Left renal pelvis (tissue), 4 donors: ENCODE results near the gene RXRB. TPM values are rescaled to one million over a fixed set of nuclear protein-coding genes. Genes with fewer than 3 reads are reported as not detected.
A peak's percentile ranks its signal among the peaks of the same experiment; 100 is the strongest.

Experiments used
- DNase-seq, 4 donors: peaks; one replicate each; pipeline ENCODE4 v3.0.0-alpha.2; 2013; ENCODE audit warnings: low read depth in 4 of 4, low spot score in 3 of 4
- polyA plus RNA-seq, 4 donors: library from polyadenylated mRNA; unstranded; fragments of 120-200 nt; gene quantifications; one replicate each; pipeline ENCODE4 v1.2.1, GENCODE V29; 2013; ENCODE audit not compliant: insufficient read length in 4 of 4

Gene RXRB
- polyA plus RNA-seq, 4 donors: 47.0 to 66.5 (median 55.5) TPM

DNA sequence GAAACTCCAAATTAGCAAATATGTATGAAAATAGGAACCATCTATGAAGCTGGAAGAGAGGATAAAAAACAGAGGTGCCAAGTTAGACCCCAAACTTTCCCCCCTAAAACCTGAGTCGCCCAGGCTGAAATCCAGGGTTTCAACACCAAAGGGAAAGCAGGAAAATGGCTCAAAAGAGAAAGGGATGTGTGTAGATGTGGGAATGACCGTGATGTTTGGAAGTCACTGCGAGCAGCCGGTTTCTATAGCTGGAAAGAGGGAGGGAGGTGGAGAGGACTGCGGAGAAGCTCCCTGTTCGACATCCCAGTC is 12.3 kb upstream of the RXRB start:
- no peak for DNase-seq

DNA sequence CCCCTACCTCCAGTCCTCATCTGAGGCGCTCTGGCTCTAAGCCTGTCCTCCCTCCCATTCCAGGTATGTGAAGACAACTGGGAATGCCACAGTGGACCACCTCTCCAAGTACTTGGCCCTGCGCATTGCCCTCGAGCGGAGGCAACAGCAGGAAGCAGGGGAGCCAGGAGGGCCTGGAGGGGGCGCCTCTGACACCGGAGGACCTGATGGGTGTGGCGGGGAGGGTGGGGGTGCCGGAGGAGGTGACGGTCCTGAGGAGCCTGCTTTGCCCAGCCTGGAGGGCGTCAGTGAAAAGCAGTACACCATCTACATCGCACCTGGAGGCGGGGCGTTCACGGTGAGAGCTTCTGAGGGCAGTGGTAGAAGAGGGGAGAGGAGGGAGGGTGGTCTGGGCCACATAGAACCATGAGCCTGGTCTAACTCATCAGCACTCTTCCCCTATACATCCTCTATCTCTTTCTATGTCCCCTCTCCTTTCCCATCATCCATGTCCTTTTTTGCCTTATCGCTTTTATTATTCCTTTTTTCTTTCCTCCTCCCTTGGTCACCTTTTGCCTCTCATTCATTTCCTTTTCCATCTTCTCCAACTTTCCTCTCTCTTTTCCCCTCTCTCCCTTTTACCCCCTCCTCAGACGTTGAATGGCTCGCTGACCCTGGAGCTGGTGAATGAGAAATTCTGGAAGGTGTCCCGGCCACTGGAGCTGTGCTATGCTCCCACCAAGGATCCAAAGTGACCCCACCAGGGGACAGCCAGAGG is 11.4 kb upstream of the RXRB start:
- DNase-seq: no peak

DNA sequence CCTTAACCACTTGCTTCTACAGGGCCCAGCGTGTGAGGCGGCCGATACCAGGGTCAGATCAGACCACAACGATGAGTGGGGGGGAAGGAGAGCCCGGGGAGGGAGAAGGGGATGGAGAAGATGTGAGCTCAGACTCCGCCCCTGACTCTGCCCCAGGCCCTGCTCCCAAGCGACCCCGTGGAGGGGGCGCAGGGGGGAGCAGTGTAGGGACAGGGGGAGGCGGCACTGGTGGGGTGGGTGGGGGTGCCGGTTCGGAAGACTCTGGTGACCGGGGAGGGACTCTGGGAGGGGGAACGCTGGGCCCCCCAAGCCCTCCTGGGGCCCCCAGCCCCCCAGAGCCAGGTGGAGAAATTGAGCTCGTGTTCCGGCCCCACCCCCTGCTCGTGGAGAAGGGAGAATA is 10.7 kb upstream of the RXRB start:
- no peak for DNase-seq

DNA sequence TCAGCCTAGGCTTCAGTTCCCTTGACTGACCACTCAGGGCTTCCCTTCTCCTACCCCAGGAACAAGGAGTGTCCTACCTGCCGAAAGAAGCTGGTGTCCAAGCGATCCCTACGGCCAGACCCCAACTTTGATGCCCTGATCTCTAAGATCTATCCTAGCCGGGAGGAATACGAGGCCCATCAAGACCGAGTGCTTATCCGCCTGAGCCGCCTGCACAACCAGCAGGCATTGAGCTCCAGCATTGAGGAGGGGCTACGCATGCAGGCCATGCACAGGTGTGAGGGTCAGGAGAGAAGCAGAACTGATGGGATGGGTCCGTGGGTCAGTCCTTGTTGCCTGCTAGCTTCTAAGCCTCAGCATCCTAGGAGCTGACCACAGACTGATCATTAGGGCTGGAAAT is 9.4 kb upstream of the RXRB start:
- DNase-seq: no peak

DNA sequence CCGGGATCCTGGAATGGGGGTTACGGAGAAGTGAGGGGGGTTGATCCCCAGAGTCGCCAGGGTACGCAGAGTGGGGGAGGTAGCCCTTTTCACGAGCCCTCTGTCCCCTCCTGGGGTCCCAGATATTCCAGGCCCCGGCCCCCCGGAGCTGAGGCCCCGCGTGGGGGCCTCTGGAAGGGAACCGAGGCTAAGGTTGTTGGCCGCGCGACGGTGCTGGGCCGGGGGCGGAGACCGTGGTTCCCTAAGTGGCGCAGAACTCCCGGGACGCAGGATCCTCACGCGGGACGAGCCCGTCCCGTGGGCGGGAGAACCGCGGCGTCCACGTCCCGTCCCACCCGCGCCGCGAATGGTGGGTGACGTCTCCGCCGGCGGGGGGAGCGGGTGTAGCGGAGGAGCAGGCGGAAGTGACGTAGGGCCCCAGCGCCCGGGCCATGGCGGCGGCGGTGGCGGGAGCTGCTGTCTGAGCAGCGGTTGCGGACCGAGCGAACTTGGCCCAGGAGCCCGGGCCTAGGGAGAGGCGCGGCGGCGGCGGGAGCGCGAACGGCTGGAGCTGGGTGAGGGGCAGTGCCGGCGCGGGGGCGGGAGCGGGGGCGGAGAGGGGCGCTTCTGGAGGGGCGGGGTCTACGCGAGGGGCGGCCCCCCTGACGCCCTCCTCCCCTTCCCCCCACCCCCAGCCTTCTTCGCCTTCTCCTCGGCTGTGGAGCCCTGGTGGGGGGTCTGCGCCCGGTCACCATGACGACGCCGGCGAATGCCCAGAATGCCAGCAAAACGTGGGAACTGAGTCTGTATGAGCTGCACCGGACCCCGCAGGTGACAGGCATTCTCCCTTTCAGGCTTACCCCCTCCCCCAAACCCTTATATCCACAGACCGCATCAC is 7.9 kb upstream of the RXRB start, which contains the start of gene RING1:
RING1 (plus strand) TSS at position 410 of the 877 bp plus-strand sequence; CDS start at position 733, 323 bp downstream.
- peak in 2 of 4 donors; percentile 61 to 75 for DNase-seq

DNA sequence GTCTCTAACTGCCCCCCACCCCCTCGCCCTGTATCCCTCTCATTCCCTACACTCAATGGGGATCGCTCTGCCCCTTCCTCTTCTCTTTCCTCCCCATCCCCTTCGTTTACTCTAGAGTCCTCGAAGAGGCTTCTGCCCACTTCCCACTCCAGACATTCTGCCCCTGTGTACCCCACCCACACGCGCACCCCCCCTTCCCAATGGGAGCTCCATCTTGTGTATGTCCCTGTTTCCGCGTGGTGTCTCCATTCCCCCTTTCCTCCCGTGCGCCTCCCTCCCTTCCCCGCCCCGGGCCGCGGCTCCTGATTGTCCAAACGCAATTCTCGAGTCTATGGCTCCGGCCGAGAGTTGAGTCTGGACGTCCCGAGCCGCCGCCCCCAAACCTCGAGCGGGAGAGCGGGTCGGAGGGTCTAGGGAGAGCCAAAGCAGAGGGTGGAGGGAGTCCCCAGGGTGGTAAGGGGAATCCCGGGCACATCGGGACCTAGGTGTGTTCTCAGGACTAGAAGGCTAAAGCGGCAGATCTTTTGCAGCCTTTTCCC is 7.2 kb upstream of the RXRB start:
- DNase-seq: no peak

DNA sequence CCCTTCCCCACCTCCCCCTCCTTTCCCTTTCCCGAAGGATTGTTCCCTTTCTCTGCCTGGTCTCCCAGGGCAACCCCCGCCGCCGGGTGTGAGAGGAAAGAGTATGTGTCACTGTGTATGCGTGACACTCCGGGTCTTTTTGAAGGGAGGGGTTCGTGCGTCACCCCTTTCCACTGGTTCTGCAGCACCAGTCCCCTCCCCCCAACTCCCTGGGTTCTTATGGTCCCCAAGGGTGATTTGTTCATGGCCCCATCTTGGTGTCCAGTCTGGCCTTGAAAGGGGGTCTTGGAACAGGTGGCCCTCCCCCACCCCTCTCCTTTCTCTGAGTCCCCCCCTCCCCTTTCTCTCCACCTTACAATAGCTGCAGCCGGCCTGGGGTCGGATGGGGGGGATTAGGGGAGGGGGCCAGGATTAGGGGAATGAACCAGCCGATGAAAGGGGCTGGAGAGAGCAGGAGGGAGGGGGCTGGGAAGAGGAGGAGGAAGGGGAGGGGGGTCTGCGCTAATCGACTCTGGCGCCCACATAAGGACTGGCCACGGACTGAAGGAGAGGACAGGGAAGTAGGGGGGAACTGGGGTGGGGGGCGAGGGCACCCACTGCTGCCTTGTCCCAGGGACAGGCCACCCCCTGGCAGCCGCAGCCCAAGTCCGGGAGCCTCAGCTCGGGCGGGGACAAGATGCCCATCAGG is 6.5 kb upstream of the RXRB start:
- no peak for DNase-seq

DNA sequence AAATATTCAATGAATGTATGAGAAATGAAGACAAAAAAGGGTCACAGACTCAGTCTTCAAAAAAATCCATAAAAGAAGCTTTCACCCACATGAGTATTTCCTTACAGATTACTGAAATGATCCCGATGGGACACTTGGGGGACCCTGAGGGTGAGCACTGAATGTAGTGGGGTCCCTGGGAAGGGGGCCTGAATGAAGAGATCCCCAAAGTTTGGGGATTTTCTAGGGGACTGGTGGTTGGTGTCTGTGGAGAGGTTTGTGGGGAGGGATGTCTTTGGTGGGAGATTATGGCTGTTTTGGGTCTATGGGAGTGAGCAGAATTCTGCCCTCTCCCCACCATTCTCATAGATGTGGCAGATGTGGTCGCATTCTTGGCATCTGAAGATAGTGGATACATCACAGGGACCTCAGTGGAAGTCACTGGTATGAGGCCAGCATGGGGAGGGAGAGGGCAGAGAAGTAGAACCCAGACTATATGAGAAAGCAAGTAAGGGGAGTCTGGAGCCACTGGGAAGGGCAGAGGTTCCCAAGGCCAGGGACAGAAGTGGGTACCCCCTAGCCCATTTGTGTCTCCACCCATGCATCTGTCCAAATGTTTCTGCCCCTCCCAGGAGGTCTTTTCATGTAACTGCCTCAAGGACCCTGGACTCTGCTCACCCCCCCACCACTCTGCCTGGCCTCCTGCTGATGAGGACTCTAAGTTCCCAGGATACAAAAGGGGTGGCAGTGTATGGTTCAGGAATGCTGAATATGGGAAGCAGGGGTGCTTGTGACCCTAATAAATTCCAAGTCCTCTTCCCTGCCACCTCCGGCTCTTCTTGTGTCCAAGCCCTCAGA is 5.8 kb upstream of the RXRB start:
- DNase-seq: no peak

DNA sequence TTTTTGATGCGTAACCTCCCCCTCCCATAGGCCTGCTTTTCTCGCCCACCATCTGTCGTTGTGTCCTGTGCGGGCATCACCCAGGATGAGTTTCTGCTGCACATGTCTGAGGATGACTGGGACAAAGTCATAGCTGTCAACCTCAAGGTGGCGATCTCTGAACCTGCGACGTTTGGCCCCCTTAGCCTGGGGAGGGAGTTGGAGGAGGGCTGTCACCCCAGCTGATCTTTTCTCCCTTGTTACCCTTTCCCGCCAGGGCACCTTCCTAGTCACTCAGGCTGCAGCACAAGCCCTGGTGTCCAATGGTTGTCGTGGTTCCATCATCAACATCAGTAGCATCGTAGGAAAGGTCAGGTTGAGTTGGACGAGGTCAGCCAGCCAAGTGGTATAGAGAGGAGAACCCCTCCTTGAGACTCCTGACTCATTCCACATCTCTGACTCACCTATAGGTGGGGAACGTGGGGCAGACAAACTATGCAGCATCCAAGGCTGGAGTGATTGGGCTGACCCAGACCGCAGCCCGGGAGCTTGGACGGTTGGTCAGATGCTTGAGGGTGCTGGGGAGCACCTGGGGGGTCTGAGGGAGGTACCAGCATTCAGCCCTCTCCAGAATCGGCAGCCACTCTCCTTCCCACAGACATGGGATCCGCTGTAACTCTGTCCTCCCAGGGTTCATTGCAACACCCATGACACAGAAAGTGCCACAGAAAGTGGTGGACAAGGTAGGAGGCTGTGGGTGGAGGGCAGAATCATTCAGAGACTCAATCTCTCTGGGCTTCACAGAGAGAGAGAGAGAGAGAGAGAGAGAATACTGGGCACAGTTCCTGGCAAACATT is 4.9 kb upstream of the RXRB start:
- DNase-seq: no peak

DNA sequence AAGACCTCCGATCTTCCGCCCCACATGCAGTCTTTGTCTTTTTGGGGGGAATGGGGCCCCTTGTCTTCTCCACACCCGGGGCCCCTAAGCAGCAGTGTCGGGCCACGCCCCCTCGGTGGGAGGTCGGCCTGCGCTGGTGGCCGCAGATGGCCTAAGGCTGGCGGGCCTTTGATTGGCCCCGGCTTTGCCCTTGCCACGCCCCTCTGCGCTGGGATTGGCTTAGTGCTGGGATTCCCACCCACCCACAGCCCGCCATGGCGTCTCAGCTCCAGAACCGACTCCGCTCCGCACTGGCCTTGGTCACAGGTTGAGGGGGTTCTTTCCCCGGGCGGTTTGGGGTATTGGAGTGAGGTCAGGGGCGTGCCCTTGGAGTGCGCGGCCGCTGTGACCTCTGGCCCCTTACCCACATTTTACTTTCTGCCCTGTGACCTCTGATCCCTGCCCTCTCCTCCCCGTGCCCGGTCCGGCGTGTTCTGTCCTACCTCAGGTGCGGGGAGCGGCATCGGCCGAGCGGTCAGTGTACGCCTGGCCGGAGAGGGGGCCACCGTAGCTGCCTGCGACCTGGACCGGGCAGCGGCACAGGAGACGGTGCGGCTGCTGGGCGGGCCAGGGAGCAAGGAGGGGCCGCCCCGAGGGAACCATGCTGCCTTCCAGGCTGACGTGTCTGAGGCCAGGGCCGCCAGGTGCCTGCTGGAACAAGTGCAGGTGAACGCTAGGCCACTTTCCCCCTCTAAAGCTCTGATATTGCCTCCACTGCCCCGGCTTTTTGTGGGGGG is 4.1 kb upstream of the RXRB start, which contains the start of gene HSD17B8:
HSD17B8 (plus strand) TSS at position 241 of the 776 bp plus-strand sequence; CDS start at position 255, 14 bp downstream.
- DNase-seq: peak in 3 of 4 donors; percentile 79 to 85 (median 81)

DNA sequence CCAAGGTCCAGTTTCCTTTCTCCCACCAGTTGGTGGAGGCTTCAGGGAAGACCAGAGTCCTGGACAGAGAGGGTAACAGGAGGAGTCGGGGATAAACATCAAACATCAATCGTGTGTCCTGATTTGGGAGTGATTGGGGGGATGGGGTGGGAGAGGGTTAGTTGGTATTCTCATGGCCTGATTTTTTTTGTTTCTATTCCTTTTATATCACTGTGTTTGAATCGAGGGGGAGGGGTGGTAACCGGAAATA is 3.6 kb upstream of the RXRB start:
- DNase-seq: no peak

DNA sequence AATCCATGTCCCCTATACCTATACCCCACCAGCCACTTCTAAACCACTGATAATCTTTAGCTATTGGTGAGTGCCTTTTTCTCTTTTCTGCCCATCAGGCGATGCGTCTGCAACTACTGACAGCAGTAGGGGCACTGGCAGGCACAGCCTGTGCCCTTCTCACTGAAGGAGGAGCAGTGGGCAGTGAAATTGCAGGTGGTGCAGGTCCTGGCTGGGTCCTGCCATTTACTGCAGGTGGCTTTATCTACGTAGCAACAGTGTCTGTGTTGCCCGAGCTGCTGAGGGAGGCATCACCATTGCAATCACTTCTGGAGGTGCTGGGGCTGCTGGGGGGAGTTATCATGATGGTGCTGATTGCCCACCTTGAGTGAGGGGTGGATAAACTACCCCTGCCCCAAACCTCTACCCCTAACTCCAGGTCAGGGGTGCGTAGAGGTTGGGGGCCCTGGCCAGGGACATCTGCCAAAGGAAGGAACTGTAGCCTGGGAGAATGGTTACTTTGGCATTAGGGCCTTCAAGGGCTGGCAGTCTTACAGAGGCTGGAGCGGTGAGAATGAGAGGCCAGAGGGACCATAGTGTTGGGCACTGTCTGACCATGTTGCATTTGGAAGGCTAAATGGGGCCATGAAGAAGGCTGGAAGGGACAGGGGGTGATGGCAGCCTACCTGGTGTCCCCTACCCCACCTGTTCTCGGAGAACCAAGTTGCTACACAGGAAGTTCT is 3.1 kb upstream of the RXRB start:
- DNase-seq: no peak

DNA sequence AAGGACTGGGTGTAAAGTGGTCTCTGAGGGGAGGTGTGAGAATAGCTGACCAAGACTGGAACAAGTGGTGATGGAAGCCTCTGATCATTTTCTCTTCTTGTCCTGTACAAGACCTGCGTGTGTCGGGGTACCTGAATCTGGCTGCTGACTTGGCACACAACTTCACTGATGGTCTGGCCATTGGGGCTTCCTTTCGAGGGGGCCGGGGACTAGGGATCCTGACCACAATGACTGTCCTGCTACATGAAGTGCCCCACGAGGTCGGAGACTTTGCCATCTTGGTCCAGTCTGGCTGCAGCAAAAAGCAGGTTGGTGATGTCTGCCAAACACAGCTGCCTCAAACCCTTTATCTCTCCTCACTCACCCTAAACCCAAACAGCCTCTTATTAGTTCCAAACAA is 2.3 kb upstream of the RXRB start:
- no peak for DNase-seq

DNA sequence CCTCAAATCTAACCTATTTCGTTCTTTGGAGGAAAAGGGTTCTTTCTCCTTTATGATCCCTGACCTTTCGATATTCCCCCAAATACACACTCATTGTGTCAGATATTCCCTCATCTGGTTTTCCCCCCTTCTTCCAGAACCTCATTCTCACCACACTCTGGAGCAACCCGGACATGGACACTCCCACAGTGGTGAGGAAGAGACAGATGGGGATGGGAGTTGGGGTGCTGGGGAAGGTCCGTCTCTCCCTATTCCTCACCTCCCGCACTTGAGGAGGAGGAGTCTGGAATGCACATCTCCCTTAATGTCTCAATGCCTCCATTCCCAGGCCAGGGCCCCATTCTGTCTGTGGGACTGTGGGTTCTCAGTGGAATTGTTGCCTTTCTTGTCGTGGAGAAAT is 1.5 kb upstream of the RXRB start:
- no peak for DNase-seq

DNA sequence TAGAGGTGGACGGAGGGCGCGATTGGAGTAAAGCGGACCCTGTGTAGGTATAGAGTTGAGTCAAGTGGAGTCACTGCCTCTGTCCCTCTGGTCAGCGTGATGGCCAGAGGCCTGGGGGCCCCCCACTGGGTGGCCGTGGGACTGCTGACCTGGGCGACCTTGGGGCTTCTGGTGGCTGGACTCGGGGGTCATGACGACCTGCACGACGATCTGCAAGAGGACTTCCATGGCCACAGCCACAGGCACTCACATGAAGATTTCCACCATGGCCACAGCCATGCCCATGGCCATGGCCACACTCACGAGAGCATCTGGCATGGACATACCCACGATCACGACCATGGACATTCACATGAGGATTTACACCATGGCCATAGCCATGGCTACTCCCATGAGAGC is 681 bp upstream of the RXRB start:
- no peak for DNase-seq

DNA sequence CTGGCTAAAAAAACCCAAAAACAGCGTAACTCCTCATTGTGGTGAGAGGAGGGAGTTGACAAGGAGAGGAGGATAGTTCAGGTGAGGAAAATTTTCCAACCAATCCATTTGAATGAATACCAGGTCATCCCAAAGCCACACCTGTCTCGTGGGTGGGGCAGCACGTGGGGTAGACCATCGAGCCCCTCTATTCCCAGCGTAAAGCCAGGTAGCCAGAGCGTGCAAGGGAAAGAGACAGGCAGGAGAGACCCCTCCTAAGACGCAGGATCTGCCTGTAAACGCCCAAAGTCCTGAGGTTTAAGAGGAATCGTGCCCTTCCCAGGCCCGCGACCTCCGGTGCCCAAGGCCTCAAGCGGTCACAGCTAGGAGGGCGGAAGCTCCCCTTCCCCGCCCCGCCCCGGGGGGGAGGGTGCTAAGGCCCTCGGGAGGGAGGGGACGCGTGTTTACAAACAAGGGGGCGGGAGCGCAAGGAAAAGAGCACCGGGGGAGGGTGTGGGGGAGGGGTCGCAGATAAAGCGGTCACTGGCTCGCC is 712 bp downstream of the RXRB start:
- DNase-seq: peak in 1 of 4 donors; percentile 48

DNA sequence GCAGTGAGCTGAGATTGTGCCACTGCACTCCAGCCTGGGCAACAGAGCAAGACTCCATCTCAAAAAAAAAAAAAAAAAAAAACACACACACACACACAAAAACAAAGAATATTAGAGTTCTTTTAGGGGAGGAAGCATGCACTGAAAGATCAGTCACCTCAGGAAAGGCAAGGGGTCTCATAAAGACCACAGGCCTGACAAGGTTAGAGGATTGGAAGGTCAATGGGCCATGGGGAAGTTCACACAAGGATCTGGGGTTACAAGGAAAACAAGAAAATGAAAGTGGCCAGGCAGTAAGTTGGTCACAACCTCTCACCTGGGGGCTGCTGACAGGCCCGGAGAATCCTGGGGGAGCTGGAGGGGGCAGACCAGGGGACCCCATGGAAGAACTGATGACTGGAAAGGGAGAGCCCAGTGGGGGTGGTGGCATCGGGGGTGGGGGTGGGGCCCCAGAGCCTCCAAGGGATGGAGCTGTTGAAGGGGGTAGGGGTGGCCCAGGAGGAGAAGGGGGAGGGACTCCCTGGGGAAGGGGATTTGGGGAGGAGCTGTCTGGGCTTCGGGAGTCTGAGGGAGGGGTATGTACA is 1.5 kb downstream of the RXRB start:
- no peak for DNase-seq
